CD14-positive monocyte (primary cell): Measurements from ENCODE around the gene ME3. TPM values are rescaled to one million over a fixed set of nuclear protein-coding genes. Genes with fewer than 3 reads are reported as not detected.

Experiments
- DNase-seq, 3 donors: peaks; one replicate each; pipeline ENCODE4 v3.0.0-alpha.2; 2011 to 2022
- H2AFZ ChIP-seq: 2 replicates; pipeline ENCODE4 v1.6.0; 2012; ENCODE audit warnings: mild to moderate bottlenecking, low read depth, low read length, inconsistent platforms; ENCODE audit not compliant: insufficient read depth, poor library complexity, severe bottlenecking
- H3K27ac ChIP-seq, 2 donors: 1 replicate in 1 of 2; 2 replicates in 1 of 2; pipeline ENCODE4 v1.5.1; 2012 to 2013; ENCODE audit warnings: low read length in 2 of 2, control low read depth in 1 of 2, inconsistent platforms in 1 of 2, low read depth in 1 of 2, mild to moderate bottlenecking in 1 of 2
- H3K27me3 ChIP-seq, 2 donors: one replicate each; pipeline versions ENCODE4 v1.6.0 to v1.6.1; 2011 to 2013; ENCODE audit warnings: low read length in 2 of 2; ENCODE audit not compliant: control insufficient read depth in 2 of 2, insufficient read depth in 2 of 2
- H3K36me3 ChIP-seq, 2 donors: replicated peaks in 1 of 2; 1 replicate in 1 of 2; 2 replicates in 1 of 2; pipeline versions ENCODE4 v1.5.1 to v1.6.1; 2012 to 2013; ENCODE audit warnings: low read length in 2 of 2, control low read depth in 1 of 2, inconsistent platforms in 1 of 2, mild to moderate bottlenecking in 1 of 2; ENCODE audit not compliant: insufficient read depth in 2 of 2, control insufficient read depth in 1 of 2
- H3K4me1 ChIP-seq, 2 donors: 1 replicate in 1 of 2; 2 replicates in 1 of 2; pipeline versions ENCODE4 v1.5.1 to v1.6.1; 2012 to 2013; ENCODE audit warnings: low read length in 2 of 2, control low read depth in 1 of 2, inconsistent platforms in 1 of 2, mild to moderate bottlenecking in 1 of 2, moderate library complexity in 1 of 2; ENCODE audit not compliant: insufficient read depth in 2 of 2, control insufficient read depth in 1 of 2
- H3K4me2 ChIP-seq: replicated peaks from 2 replicates; pipeline ENCODE3; 2012; ENCODE audit warnings: low read length, moderate library complexity, mild to moderate bottlenecking; ENCODE audit not compliant: poor library complexity, severe bottlenecking; ENCODE audit errors: extremely low read depth
- H3K4me3 ChIP-seq, 3 experiments: fragments of 200-600 bp in 1 of 3; sonication (generic) in 1 of 3; replicated peaks in 1 of 3; 1 replicate in 2 of 3; 2 replicates in 1 of 3; pipeline ENCODE4 v1.5.1; 2011 to 2013; ENCODE audit warnings: low read length in 3 of 3, mild to moderate bottlenecking in 3 of 3, control low read depth in 2 of 3, low read depth in 2 of 3, inconsistent platforms in 1 of 3, moderate library complexity in 1 of 3
- H3K79me2 ChIP-seq: 2 replicates; pipeline ENCODE4 v1.6.0; 2012; ENCODE audit warnings: mild to moderate bottlenecking, control low read depth, inconsistent platforms, low read length, moderate library complexity; ENCODE audit not compliant: insufficient read depth
- H3K9ac ChIP-seq: 2 replicates; pipeline ENCODE4 v1.6.0; 2017; ENCODE audit warnings: low read length, mild to moderate bottlenecking; ENCODE audit not compliant: insufficient read depth, poor library complexity, severe bottlenecking
- H3K9me3 ChIP-seq, 2 donors: replicated peaks in 1 of 2; 1 replicate in 1 of 2; 2 replicates in 1 of 2; pipeline versions ENCODE4 v1.5.1 to v1.6.1; 2012 to 2013; ENCODE audit warnings: low read length in 2 of 2, control low read depth in 1 of 2; ENCODE audit not compliant: control insufficient read depth in 1 of 2, insufficient read depth in 1 of 2
- H4K20me1 ChIP-seq: 2 replicates; pipeline ENCODE4 v1.6.0; 2012; ENCODE audit warnings: mild to moderate bottlenecking, low read length, control low read depth, moderate library complexity; ENCODE audit not compliant: insufficient read depth
- H3K27ac Mint-ChIP-seq, 7 donors: one replicate each; pipeline ENCODE4 v1.8.0; 2020; ENCODE audit warnings: mild to moderate bottlenecking in 7 of 7, mixed read lengths in 7 of 7, moderate library complexity in 6 of 7, inconsistent platforms in 2 of 7
- H3K27me3 Mint-ChIP-seq, 3 donors: one replicate each; pipeline ENCODE4 v1.8.0; 2021 to 2022; ENCODE audit warnings: low read depth in 3 of 3, mild to moderate bottlenecking in 3 of 3, mixed read lengths in 3 of 3, moderate library complexity in 3 of 3, inconsistent platforms in 1 of 3
- H3K36me3 Mint-ChIP-seq, 2 donors: one replicate each; pipeline ENCODE4 v1.8.0; 2020; ENCODE audit warnings: mixed read lengths in 2 of 2, inconsistent platforms in 1 of 2, mild to moderate bottlenecking in 1 of 2
- H3K4me1 Mint-ChIP-seq: one replicate; pipeline ENCODE4 v1.8.0; 2020; ENCODE audit warnings: mild to moderate bottlenecking, mixed read lengths
- H3K4me3 Mint-ChIP-seq, 2 donors: one replicate each; pipeline ENCODE4 v1.8.0; 2020; ENCODE audit warnings: mild to moderate bottlenecking in 2 of 2, mixed read lengths in 2 of 2, moderate library complexity in 1 of 2
- H3K9me3 Mint-ChIP-seq, 7 donors: one replicate each; pipeline ENCODE4 v1.8.0; 2020 to 2022; ENCODE audit warnings: mixed read lengths in 7 of 7, mild to moderate bottlenecking in 6 of 7, moderate library complexity in 6 of 7, inconsistent platforms in 2 of 7
- CTCF ChIP-seq: fragments of 200-600 bp; IDR thresholded peaks from one replicate; pipeline ENCODE4 v1.8.0; 2022; ENCODE audit warnings: antibody characterized with exemption, mild to moderate bottlenecking
- WGBS: methylation state at CpG from one replicate; pipeline ENCODE4 v1.1.5; 2013; ENCODE audit warnings: missing lambda C conversion rate; ENCODE audit not compliant: insufficient coverage; 5-methylcytosine and 5-hydroxymethylcytosine counted together
- intact Hi-C, 2 donors: fragments of 100-400 bp; cut with micrococcal nuclease; formaldehyde crosslinking; loops; one replicate each; pipeline versions ENCODE4 v1.15.0 to v1.15.1; 2023
- polyA plus RNA-seq, 3 donors: library from polyadenylated mRNA; depleted of rRNA in 1 of 3; unstranded in 2 of 3; stranded (reverse) in 1 of 3; fragments of 300-500 nt in 2 of 3; fragments of >200 nt in 1 of 3; fragmentation: Illumina TruSeq in 2 of 3; gene quantifications; 1 replicate in 2 of 3; 2 replicates in 1 of 3; pipeline ENCODE4 v1.2.3, GENCODE V29; 2012 to 2021

Gene ME3
- polyA plus RNA-seq, 3 donors: 0.31 to 3.0 (median 0.42) TPM

GRCh38 chr11:86623041-86623621, 49.3 kb downstream of the ME3 start:
- intact Hi-C loops: no loop called here
- no peak overlapping the region for H3K4me3 Mint-ChIP-seq
- no peaks in the 10 kb centered on the region for H4K20me1 ChIP-seq
- no CpG with 5 or more reads among the region's 4 CpGs for WGBS
- H3K9me3 Mint-ChIP-seq: peaks cover 0 to 11% (median 8%) of the 10 kb centered on the region in 7 donors
- no peak overlapping the region for H3K9ac ChIP-seq
- no peak overlapping the region for H3K27ac ChIP-seq
- TF ChIP-seq CTCF: no peak
- no peaks in the 10 kb centered on the region for H3K4me1 ChIP-seq
- no peaks in the 10 kb centered on the region for H3K79me2 ChIP-seq
- peaks cover 0 to 1% (median 0%) of the 10 kb centered on the region in 3 donors for H3K27me3 Mint-ChIP-seq
- H3K27ac Mint-ChIP-seq: no peak overlapping the region
- peaks cover 12% of the 10 kb centered on the region for H3K4me1 Mint-ChIP-seq
- H3K36me3 Mint-ChIP-seq: peaks cover 0 to 2% of the 10 kb centered on the region in 2 donors
- H3K36me3 ChIP-seq: no peaks in the 10 kb centered on the region
- H3K4me3 ChIP-seq: no peak overlapping the region
- no peak overlapping the region for H2AFZ ChIP-seq
- DNase-seq: no peak
- no peak overlapping the region for H3K4me2 ChIP-seq
- no peaks in the 10 kb centered on the region for H3K27me3 ChIP-seq
- peaks cover 0 to 5% of the 10 kb centered on the region in 2 donors for H3K9me3 ChIP-seq

- peaks cover 12% of the 10 kb centered on the region for H3K4me1 Mint-ChIP-seq
- Histone ChIP-seq H4K20me1 (no peaks in the 10 kb centered on the region), H3K9me3 (peaks cover 0 to 9% of the 10 kb centered on the region in 2 donors), H3K27ac (no peak overlapping the region), H3K36me3 (no peaks in the 10 kb centered on the region), H3K4me2 (no peak overlapping the region), H3K9ac (no peak overlapping the region), H3K79me2 (no peaks in the 10 kb centered on the region), H3K4me3 (no peak overlapping the region), H3K4me1 (no peaks in the 10 kb centered on the region), H3K27me3 (no peaks in the 10 kb centered on the region), H2AFZ (no peak overlapping the region)
- 100% methylated on average over 1 of the region's 3 CpGs for WGBS
- peaks cover 0 to 1% (median 0%) of the 10 kb centered on the region in 3 donors for H3K27me3 Mint-ChIP-seq
- DNase-seq: no peak
- no peak for TF ChIP-seq CTCF
- H3K36me3 Mint-ChIP-seq: peaks cover 0 to 2% of the 10 kb centered on the region in 2 donors
- no peak overlapping the region for H3K27ac Mint-ChIP-seq
- peaks cover 0 to 11% (median 8%) of the 10 kb centered on the region in 7 donors for H3K9me3 Mint-ChIP-seq
- no peak overlapping the region for H3K4me3 Mint-ChIP-seq
- intact Hi-C loops: no loop called here
Observed at GRCh38 chr11:86621854-86622253, 50.6 kb downstream of the ME3 start.
